NCI-H1930 (cell line): ENCODE data around the gene ZFP1.
"Not testable (repeated sequence)": the region's sequence is repeated elsewhere in the genome, so short reads cannot be mapped to it uniquely, and the experiment has no call there.

Source experiments
- DNase-seq, 2 experiments: peaks; one replicate each; lab custom pipeline; 2025; lab: John Stamatoyannopoulos, UW

ZFP1 gene

GRCh38 chr16:75204410-75204758 is 56.1 kb downstream of the ZFP1 start:
- no peak for DNase-seq

GRCh38 chr16:75204905-75205304 is 56.6 kb downstream of the ZFP1 start:
- DNase-seq, result not testable (repeated sequence)

- DNase-seq, result not testable (repeated sequence)
Measured at GRCh38 chr16:75205438-75205837, 57.1 kb downstream of the ZFP1 start.

GRCh38 chr16:75205961-75206748 is 57.8 kb downstream of the ZFP1 start:
- not testable (repeated sequence) for DNase-seq

GRCh38 chr16:75206749-75207451 is 58.6 kb downstream of the ZFP1 start, which contains the start of gene CTRB2:
CTRB2 (minus strand) TSS chr16:75207161; CDS start chr16:75207141, 20 bp downstream.
- DNase-seq, result no peak

- no peak for DNase-seq
Measured at GRCh38 chr16:75207831-75208230, 59.5 kb downstream of the ZFP1 start.

GRCh38 chr16:75208242-75208825 is 60.0 kb downstream of the ZFP1 start:
- no peak for DNase-seq

- DNase-seq, result no peak
Measured at GRCh38 chr16:75208861-75209505, 60.7 kb downstream of the ZFP1 start.

- not testable (repeated sequence) for DNase-seq
Measured at GRCh38 chr16:75209514-75209913, 61.2 kb downstream of the ZFP1 start.

GRCh38 chr16:75209944-75210343 is 61.6 kb downstream of the ZFP1 start:
- no peak for DNase-seq

- DNase-seq, result not testable (repeated sequence)
Measured at GRCh38 chr16:75211286-75211685, 63.0 kb downstream of the ZFP1 start.

GRCh38 chr16:75216127-75216526 is 67.8 kb downstream of the ZFP1 start:
- DNase-seq, result no peak

GRCh38 chr16:75216576-75216975 is 68.3 kb downstream of the ZFP1 start:
- DNase-seq, result no peak

GRCh38 chr16:75217389-75217851 is 69.1 kb downstream of the ZFP1 start:
- DNase-seq, result no peak

- no peak for DNase-seq
Measured at GRCh38 chr16:75218256-75219076, 70.1 kb downstream of the ZFP1 start, which contains the start of gene CTRB1. CTRB1 (plus strand) TSS chr16:75218988; CDS start chr16:75219008, 20 bp downstream.

- DNase-seq, result no peak
Measured at GRCh38 chr16:75219088-75219487, 70.8 kb downstream of the ZFP1 start.

GRCh38 chr16:75219838-75220237 is 71.5 kb downstream of the ZFP1 start:
- no peak for DNase-seq
